A549 (cell line): ENCODE measurements around the gene C2CD4C. TPM values are rescaled to one million over a fixed set of nuclear protein-coding genes. Genes with fewer than 3 reads are reported as not detected.

Source experiments
- ATAC-seq, 2 experiments: fragments of 200-7000 bp in 1 of 2; fragments of >200 bp in 1 of 2; cut with Nextera tagmentation in 1 of 2; cut with Tn5 transposase in 1 of 2; 3 replicates each; pipeline versions ENCODE4 v1.8.0 to v1.9.1; 2018 to 2020; ENCODE audit warnings: mild to moderate bottlenecking in 1 of 2, moderate library complexity in 1 of 2
- CTCF ChIA-PET: fragments of 300-600 bp; sonication (Branson Sonifier 250); formaldehyde crosslinking; extraction: SDS; loops from one replicate; lab custom pipeline; 2021; ENCODE audit warnings: antibody characterized with exemption, inconsistent platforms; lab: Yijun Ruan, JAX
- POLR2A ChIA-PET: fragments of 350-600 bp; formaldehyde crosslinking; extraction: SDS; loops from one replicate; lab custom pipeline; 2021; ENCODE audit warnings: antibody characterized with exemption, inconsistent platforms; lab: Yijun Ruan, JAX
- DNase-seq, 2 experiments: peaks; one replicate each; pipeline versions ENCODE4 v3.0.0 to v3.0.0-alpha.2; 2011 to 2016; ENCODE audit warnings: low read depth in 1 of 2, low spot score in 1 of 2
- FAIRE-seq: peaks from 2 replicates; lab custom pipeline; 2011; peaks lifted over from hg19 to GRCh38; lab: Jason Lieb, UNC
- H3K27ac ChIP-seq, 2 experiments: fragments of >200 bp; sonication (Bioruptor Twin); formaldehyde crosslinking; 3 replicates each; pipeline ENCODE4 v1.5.1; 2016 to 2017
- H3K4me1 ChIP-seq: fragments of >200 bp; sonication (Bioruptor Twin); formaldehyde crosslinking; 3 replicates; pipeline ENCODE4 v1.6.1; 2016
- H3K4me2 ChIP-seq: fragments of >200 bp; sonication (Bioruptor Twin); formaldehyde crosslinking; 3 replicates; pipeline ENCODE4 v1.6.1; 2016
- H3K4me3 ChIP-seq: fragments of >200 bp; sonication (Bioruptor Twin); formaldehyde crosslinking; 3 replicates; pipeline ENCODE4 v1.5.1; 2016
- H3K9me3 ChIP-seq: fragments of >200 bp; sonication (Bioruptor Twin); formaldehyde crosslinking; 3 replicates; pipeline ENCODE4 v1.6.1; 2016
- CBX8 ChIP-seq: fragments of 200-600 bp; sonication (generic); IDR thresholded peaks from 2 replicates; pipeline ENCODE4 v1.6.1; 2016
- CEBPB ChIP-seq, 2 experiments: fragments of >200 bp in 1 of 2; sonication (Bioruptor Twin) in 1 of 2; formaldehyde crosslinking in 1 of 2; IDR thresholded peaks; 2 replicates each; pipeline ENCODE4 v1.6.1; 2012 to 2016
- CHD2 ChIP-seq: fragments of 150-350 bp; IDR thresholded peaks from 2 replicates; pipeline ENCODE4 v1.6.1; 2014; ENCODE audit warnings: low read length; ENCODE audit not compliant: partially characterized antibody
- FOSB ChIP-seq: fragments of 250-450 bp; sonication (Bioruptor Pico); IDR thresholded peaks from 2 replicates; pipeline ENCODE4 v1.5.0; 2020; ENCODE audit warnings: mild to moderate bottlenecking, moderate library complexity
- FOSL2 ChIP-seq, 2 experiments: fragments of 450-650 bp in 1 of 2; fragments of >200 bp in 1 of 2; sonication (Bioruptor Twin) in 1 of 2; formaldehyde crosslinking; IDR thresholded peaks; 2 replicates each; pipeline versions ENCODE4 v1.5.0 to v1.6.1; 2016 to 2020; ENCODE audit warnings: mild to moderate bottlenecking in 1 of 2, moderate library complexity in 1 of 2
- HEYL ChIP-seq: fragments of 250-450 bp; sonication (Bioruptor Pico); IDR thresholded peaks from 2 replicates; pipeline ENCODE4 v1.8.0; 2021; ENCODE audit warnings: mild to moderate bottlenecking, moderate library complexity
- HOXA7 ChIP-seq: fragments of 250-450 bp; sonication (Bioruptor Pico); IDR thresholded peaks from 2 replicates; pipeline ENCODE4 v1.5.0; 2020; ENCODE audit warnings: mild to moderate bottlenecking, moderate library complexity
- MAFK ChIP-seq: fragments of 450-650 bp; IDR thresholded peaks from 2 replicates; pipeline ENCODE4 v1.6.1; 2014; ENCODE audit not compliant: partially characterized antibody
- PHF8 ChIP-seq: fragments of 200-600 bp; sonication (generic); IDR thresholded peaks from 2 replicates; pipeline ENCODE4 v1.6.1; 2016; ENCODE audit warnings: low read depth, mild to moderate bottlenecking, antibody characterized with exemption, moderate library complexity, borderline replicate concordance
- POLR2A ChIP-seq: IDR thresholded peaks from 2 replicates; pipeline ENCODE4 v1.6.1; 2012; ENCODE audit warnings: mild to moderate bottlenecking, low read length
- RAD21 ChIP-seq, 2 experiments: fragments of >200 bp in 1 of 2; sonication (Bioruptor Twin) in 1 of 2; formaldehyde crosslinking in 1 of 2; IDR thresholded peaks in 1 of 2; conservative IDR thresholded peaks in 1 of 2; 2 replicates in 1 of 2; 3 replicates in 1 of 2; pipeline ENCODE4 v1.6.1; 2012 to 2018; ENCODE audit warnings: inconsistent platforms in 1 of 2
- RARB ChIP-seq: fragments of 250-450 bp; sonication (Bioruptor Pico); IDR thresholded peaks from 2 replicates; pipeline ENCODE4 v1.8.0; 2021; ENCODE audit warnings: mild to moderate bottlenecking, moderate library complexity
- RNF2 ChIP-seq: fragments of 200-600 bp; sonication (generic); IDR thresholded peaks from 2 replicates; pipeline ENCODE4 v1.6.1; 2016; ENCODE audit warnings: low read depth, mild to moderate bottlenecking, antibody characterized with exemption, moderate library complexity, borderline replicate concordance
- SMC3 ChIP-seq: fragments of >200 bp; sonication (Bioruptor Twin); formaldehyde crosslinking; IDR thresholded peaks from 3 replicates; pipeline ENCODE4 v1.6.1; 2018; ENCODE audit warnings: inconsistent platforms
- WGBS: methylation state at CpG from one replicate; pipeline ENCODE4 v1.1.6; 2017; ENCODE audit errors: missing lambda C conversion rate; 5-methylcytosine and 5-hydroxymethylcytosine counted together
- polyA plus RNA-seq, 4 experiments: library from polyadenylated mRNA; depleted of rRNA in 3 of 4; stranded (reverse); fragments of >200 nt; fragmentation: RNase III in 1 of 4; extraction: RNeasy Plus Mini Kit Qiagen cat#74134 plus additional on column Dnase treatment in 1 of 4; gene quantifications; 2 replicates in 3 of 4; 3 replicates in 1 of 4; pipeline ENCODE4 v1.2.3, GENCODE V29; 2011 to 2017
- TF ChIP-seq, protein P1 (sequence below): fragments of >200 bp; sonication (Bioruptor Twin); formaldehyde crosslinking; IDR thresholded peaks from 3 replicates; pipeline ENCODE4 v1.6.1; 2016
- TF ChIP-seq, protein P2 (sequence below): fragments of 150-350 bp; IDR thresholded peaks from 2 replicates; pipeline ENCODE4 v1.6.1; 2014; ENCODE audit warnings: low read depth, mild to moderate bottlenecking, low read length
- TF ChIP-seq, protein P3 (sequence below): IDR thresholded peaks from 2 replicates; pipeline ENCODE4 v1.6.1; 2012
- TF ChIP-seq, protein P4 (sequence below): fragments of 250-450 bp; sonication (Bioruptor Pico); IDR thresholded peaks from 2 replicates; pipeline ENCODE4 v1.5.0; 2020; ENCODE audit warnings: low read depth, mild to moderate bottlenecking, moderate library complexity
- TF ChIP-seq, protein P5 (sequence below): fragments of >200 bp; sonication (Bioruptor Twin); formaldehyde crosslinking; IDR thresholded peaks from 3 replicates; pipeline ENCODE4 v1.5.1; 2016
- TF ChIP-seq, protein P6 (sequence below): IDR thresholded peaks from 2 replicates; pipeline ENCODE4 v1.6.1; 2012

Gene C2CD4C
- polyA plus RNA-seq, 2 of the 4 experiments (the other 2 are of a cell fraction): 0.21 to 0.71 TPM

DNA sequence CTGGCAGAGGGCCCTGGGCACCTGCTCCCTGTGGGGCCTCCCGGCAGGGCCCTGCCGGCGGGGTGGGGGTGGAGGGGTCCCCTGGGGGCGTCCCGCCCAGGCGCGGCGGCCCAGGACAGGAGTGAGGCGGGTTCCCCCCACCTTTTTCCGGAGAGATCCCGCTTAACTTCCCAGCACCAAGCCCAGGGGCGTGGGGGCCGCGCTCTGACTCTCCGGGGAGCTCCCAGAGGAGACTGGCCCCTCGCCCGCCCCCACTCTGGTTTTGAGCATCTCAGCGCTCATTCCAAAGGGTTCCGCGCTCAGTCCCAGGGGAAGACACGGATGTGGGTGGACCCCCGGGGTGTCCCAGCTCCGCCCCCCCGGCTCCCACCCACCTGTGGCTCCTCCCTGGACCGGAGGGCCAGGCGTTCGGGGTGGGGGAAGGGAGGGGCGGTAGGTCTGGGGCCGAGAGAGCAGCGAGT is 476 bp downstream of the C2CD4C start:
- peaks cover 8% of the 10 kb centered on the region; the same call in 1 of the 3 replicates for H3K4me1 ChIP-seq
- CTCF ChIA-PET: no interaction called here
- ATAC-seq: no peak
- peak overlapping the region; percentile 100 for H3K4me2 ChIP-seq
- DNase-seq: no peak
- TF ChIP-seq, protein P1, sequence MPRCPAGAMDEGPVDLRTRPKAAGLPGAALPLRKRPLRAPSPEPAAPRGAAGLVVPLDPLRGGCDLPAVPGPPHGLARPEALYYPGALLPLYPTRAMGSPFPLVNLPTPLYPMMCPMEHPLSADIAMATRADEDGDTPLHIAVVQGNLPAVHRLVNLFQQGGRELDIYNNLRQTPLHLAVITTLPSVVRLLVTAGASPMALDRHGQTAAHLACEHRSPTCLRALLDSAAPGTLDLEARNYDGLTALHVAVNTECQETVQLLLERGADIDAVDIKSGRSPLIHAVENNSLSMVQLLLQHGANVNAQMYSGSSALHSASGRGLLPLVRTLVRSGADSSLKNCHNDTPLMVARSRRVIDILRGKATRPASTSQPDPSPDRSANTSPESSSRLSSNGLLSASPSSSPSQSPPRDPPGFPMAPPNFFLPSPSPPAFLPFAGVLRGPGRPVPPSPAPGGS: no peak
- no peak for TF ChIP-seq CHD2
- no peak for TF ChIP-seq HEYL (CRISPR knock-in tag)
- TF ChIP-seq, protein P2, sequence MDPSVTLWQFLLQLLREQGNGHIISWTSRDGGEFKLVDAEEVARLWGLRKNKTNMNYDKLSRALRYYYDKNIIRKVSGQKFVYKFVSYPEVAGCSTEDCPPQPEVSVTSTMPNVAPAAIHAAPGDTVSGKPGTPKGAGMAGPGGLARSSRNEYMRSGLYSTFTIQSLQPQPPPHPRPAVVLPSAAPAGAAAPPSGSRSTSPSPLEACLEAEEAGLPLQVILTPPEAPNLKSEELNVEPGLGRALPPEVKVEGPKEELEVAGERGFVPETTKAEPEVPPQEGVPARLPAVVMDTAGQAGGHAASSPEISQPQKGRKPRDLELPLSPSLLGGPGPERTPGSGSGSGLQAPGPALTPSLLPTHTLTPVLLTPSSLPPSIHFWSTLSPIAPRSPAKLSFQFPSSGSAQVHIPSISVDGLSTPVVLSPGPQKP: no peak
- no peak for TF ChIP-seq POLR2A
- TF ChIP-seq, protein P3, sequence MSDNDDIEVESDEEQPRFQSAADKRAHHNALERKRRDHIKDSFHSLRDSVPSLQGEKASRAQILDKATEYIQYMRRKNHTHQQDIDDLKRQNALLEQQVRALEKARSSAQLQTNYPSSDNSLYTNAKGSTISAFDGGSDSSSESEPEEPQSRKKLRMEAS: no peak
- no peak for TF ChIP-seq RAD21 (conservative IDR thresholded peaks at IDR 0.05 in 1 of 2, IDR thresholded peaks at IDR 0.05 in 1 of 2)
- H3K27ac ChIP-seq: peak overlapping the region; percentile 74 to 93
- WGBS: no CpG with 5 or more reads among the region's 30 CpGs
- H3K4me3 ChIP-seq: peak overlapping the region; percentile 73
- H3K9me3 ChIP-seq: no peaks in the 10 kb centered on the region
- no peak for FAIRE-seq
- POLR2A ChIA-PET: no interaction called here

DNA sequence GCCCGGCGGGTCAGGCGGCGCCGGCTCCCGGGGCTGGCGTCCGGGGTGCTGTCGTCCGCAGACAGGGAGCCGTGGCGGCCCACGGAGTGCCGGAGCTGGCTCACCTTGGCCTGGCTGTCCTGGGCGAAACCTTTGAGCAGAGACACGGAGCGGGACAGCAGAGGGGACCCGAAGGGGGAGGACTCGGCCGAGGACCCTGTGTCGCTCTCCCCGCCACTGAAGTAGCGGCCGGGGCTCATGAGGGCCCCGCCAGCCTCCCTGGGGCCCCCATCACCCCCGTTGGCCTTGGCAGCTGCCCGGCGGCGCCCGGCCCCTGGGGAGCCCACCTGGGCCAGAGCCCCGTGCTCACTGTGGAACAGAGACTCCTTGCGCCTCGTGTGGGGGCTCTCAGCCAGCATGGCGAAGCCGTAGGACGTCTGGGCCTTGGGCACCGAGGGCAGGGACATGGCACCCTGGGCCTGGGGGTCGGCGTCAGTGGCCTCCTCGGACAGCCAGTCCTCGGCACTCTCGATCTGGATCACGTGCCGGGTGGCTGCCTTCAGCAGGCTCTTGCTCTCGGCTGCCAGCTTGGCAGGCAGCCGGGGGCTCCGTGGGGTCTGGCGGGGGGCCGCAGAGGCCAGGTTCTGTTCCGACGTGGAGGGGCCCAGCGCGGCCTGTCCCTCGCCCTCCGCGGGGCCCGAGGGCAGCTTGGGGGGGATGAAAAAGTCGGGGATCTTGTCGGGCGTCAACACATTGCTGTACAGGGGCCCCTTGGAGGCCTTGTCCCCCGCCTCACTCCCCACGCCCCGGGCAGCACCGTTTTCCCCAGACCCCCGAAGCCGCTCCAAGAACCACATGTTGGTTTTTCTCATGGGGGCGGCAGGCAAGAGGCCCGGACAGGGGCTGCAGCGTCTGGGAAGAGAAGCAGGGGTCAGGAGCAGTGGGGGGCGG is 1.2 kb downstream of the C2CD4C start:
- peak overlapping the region; percentile 100; the same call in 2 of the 3 replicates for H3K4me2 ChIP-seq
- TF ChIP-seq, protein P4, sequence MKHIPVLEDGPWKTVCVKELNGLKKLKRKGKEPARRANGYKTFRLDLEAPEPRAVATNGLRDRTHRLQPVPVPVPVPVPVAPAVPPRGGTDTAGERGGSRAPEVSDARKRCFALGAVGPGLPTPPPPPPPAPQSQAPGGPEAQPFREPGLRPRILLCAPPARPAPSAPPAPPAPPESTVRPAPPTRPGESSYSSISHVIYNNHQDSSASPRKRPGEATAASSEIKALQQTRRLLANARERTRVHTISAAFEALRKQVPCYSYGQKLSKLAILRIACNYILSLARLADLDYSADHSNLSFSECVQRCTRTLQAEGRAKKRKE (CRISPR knock-in tag): no peak
- TF ChIP-seq RARB (no peak), CEBPB (IDR thresholded peaks at IDR 0.05) (no peak), FOSL2 (IDR thresholded peaks at IDR 0.05) (no peak), FOSL2 (CRISPR knock-in tag; IDR thresholded peaks at IDR 0.05) (no peak), CBX8 (no peak)
- ATAC-seq (no peak), DNase-seq (no peak), FAIRE-seq (no peak)
- H3K4me1 ChIP-seq: peaks cover 8% of the 10 kb centered on the region; the same call in 1 of the 3 replicates
- peak overlapping the region in 1 of 2 experiments; percentile 93; a peak in 1 of 6 replicates for H3K27ac ChIP-seq
- CTCF ChIA-PET: no interaction called here
- no peak overlapping the region for H3K4me3 ChIP-seq
- H3K9me3 ChIP-seq: no peaks in the 10 kb centered on the region
- 83% methylated on average over 5 of the region's 70 CpGs for WGBS
- POLR2A ChIA-PET: no interaction called here

DNA sequence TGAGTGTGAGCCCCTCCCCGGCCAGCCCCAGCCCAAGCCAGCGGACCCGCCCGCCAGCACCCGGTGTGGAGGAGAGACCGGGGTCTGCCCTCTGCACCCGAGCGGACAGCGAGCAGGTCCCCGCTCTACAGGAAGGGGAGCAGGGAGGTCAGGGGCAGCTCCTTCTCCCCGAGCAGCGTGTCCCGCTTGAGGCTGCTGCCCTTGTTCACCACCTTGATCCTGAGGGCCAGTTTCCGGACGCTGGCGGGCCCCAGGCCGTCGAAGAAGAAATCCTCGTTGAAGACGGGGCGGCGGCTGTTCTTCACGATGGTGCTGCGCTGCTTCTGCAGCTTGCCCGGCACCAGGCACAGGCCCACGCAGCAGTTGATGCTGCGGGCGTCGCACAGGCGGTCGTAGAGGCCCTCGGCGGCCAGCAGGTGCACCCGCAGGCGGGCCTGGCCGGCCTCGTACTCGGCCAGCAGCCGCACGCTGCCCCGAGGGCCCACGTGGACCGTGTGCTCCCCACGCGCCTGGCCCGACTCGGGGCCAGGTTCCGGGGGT is 1.9 kb downstream of the C2CD4C start:
- TF ChIP-seq, protein P5, sequence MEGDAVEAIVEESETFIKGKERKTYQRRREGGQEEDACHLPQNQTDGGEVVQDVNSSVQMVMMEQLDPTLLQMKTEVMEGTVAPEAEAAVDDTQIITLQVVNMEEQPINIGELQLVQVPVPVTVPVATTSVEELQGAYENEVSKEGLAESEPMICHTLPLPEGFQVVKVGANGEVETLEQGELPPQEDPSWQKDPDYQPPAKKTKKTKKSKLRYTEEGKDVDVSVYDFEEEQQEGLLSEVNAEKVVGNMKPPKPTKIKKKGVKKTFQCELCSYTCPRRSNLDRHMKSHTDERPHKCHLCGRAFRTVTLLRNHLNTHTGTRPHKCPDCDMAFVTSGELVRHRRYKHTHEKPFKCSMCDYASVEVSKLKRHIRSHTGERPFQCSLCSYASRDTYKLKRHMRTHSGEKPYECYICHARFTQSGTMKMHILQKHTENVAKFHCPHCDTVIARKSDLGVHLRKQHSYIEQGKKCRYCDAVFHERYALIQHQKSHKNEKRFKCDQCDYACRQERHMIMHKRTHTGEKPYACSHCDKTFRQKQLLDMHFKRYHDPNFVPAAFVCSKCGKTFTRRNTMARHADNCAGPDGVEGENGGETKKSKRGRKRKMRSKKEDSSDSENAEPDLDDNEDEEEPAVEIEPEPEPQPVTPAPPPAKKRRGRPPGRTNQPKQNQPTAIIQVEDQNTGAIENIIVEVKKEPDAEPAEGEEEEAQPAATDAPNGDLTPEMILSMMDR: no peak
- TF ChIP-seq FOSB (no peak), RNF2 (no peak), PHF8 (no peak), MAFK (no peak), SMC3 (no peak), CEBPB (IDR thresholded peaks at IDR 0.05) (no peak), RARB (no peak), HOXA7 (CRISPR knock-in tag) (no peak)
- TF ChIP-seq, protein P2: no peak
- TF ChIP-seq, protein P6, sequence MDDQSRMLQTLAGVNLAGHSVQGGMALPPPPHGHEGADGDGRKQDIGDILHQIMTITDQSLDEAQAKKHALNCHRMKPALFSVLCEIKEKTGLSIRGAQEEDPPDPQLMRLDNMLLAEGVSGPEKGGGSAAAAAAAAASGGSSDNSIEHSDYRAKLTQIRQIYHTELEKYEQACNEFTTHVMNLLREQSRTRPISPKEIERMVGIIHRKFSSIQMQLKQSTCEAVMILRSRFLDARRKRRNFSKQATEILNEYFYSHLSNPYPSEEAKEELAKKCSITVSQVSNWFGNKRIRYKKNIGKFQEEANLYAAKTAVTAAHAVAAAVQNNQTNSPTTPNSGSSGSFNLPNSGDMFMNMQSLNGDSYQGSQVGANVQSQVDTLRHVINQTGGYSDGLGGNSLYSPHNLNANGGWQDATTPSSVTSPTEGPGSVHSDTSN: no peak
- Histone ChIP-seq H3K4me3 (no peak overlapping the region), H3K27ac (no peak overlapping the region), H3K4me2 (no peak overlapping the region), H3K9me3 (no peaks in the 10 kb centered on the region), H3K4me1 (peaks cover 8% of the 10 kb centered on the region; the same call in 1 of the 3 replicates)
- ATAC-seq (no peak), FAIRE-seq (no peak), DNase-seq (no peak)
- no CpG with 5 or more reads among the region's 48 CpGs for WGBS
- ChIA-PET POLR2A (no interaction called here), CTCF (no interaction called here)
